ENCODE measurements around the gene ANKLE2. TPM values are rescaled to one million over a fixed set of nuclear protein-coding genes. Genes with fewer than 3 reads are reported as not detected.
"Not testable (repeated sequence)": the region's sequence is repeated elsewhere in the genome, so short reads cannot be mapped to it uniquely, and the experiment has no call there.

ANKLE2 gene
- polyA plus RNA-seq, 3 donors, result 60.6 to 79.2 (median 79.0) TPM

DNA sequence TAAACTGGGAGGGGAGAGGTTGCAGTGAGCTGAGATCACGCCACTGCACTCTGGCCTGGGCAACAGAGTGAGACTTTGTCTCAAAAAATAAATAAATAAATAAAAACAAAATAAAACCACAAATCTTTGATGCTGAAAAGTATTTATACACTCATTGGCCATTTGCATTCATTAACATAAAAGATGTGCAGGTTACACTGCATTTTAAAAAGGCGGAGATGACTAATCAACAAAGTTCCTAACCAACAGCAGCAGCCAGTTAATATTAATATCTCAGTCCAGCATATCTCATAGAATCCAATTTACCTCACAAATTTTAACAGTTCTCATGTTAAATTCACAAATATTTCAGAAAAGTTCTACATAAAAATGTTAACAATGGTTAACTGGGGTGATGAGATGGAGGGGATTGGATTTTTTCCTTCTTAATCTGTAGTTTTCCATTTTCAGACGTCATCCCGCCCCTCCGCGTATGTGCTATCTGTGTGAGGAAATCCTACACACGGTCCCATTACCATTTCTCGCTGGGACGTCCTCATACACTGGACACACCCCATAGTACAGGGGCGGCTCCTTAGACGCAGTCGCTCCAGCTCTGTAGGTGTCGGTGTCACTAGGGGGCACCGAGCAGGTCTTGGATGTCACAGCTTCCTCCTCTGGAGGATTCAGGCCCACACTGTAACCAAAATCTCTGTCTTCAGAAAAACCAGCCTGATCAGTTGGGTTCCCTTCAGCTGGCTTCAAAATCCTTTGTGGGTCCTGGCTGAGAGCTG lies 7.3 kb downstream of the ANKLE2 start:
- no peak for DNase-seq

DNA sequence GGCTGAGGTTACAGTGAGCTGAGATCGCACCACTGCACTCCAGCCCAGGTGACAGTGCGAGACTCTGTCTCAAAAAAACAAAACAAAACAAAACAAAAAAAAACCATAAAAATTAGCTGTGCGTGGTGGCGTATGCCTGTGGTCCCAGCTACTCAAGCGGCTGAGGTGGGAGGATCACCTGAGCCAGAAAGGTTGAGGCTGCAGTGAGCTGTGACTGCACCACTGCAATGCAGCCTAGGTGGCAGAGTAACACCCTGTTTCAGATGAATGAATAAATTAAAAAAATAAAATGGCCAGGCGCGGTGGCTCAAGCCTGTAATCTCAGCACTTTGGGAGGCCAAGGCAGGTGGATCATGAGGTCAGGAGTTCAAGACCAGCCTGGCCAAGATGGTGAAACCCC lies 8.0 kb downstream of the ANKLE2 start:
- DNase-seq, result not testable (repeated sequence)

DNA sequence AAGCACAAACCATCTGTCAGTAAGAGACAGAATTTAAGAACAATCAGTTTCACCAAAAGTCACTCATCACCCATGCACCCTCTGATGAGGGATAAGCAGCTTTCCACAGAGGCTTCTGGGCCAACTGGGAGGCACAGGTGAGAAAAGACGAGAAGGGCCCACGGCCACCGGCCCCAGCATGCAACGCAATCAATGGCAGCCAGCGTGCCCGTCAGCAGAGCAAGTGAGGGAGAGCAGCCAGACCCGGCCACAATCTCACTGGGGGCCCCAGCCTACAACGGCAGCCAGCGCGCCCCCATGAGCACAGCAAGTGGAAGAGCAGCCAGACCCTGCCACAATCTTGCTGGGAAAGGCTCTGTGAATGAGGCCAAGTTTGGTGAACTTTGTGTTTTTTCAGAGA lies 13.3 kb downstream of the ANKLE2 start:
- DNase-seq, result no peak

DNA sequence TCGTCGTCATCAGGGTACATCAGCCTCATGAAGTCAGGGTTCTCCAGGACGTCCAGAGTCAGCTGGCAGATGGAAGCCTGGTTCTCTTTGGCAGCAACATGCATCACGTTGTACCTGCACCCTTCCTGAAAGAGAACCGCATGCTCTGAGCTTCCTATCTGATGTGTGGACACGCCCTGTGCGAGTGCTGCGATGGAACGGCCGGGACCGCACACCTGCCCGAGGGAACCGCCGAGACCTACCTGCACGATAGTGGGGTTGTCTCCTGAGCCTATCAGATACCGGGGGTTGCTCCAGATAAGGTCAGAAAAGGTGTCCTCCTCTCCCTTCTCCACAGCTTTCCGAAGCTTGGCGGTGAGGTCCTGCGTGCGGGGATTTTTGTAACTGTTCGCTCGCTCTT lies 13.7 kb downstream of the ANKLE2 start:
- no peak for DNase-seq

DNA sequence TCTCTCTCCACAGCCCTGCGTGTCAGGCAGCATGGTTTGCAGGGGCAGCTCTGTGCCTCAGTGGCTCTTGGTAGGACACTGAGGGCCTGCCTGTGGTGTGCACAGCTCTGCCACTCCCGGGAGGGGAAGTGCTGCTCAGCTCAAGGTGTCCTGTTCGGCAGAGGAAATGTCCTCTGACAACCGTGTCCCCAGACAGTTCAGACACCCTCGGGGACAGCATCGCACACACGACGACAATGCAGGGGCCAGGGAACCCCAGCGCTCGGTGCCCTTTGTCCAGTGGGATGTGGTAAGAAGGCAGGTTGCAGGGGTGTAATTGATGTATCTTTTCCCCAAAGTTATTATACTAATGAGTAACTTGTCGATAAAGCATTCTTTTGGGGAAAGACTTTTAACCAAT lies 14.2 kb downstream of the ANKLE2 start:
- no peak for DNase-seq

DNA sequence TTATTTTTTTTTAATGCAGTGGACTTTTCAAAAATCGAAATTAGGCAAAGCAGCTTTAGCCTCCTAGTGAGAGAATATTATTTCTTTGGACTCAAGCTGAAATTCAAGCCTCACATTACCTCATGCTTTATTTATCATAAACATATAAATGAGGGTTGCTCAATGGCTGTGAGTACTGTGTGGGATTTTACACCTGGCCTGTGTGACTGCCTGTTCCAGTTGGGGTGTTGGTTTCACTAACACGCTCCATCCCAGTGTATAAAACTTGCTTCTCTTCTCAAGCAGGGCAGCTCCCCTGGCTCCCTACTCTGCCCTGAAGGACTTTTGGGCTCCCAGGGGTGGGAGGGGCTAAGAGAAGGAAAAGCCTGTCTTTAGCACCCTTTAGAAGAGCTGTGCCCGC lies 15.0 kb downstream of the ANKLE2 start:
- DNase-seq, result no peak

DNA sequence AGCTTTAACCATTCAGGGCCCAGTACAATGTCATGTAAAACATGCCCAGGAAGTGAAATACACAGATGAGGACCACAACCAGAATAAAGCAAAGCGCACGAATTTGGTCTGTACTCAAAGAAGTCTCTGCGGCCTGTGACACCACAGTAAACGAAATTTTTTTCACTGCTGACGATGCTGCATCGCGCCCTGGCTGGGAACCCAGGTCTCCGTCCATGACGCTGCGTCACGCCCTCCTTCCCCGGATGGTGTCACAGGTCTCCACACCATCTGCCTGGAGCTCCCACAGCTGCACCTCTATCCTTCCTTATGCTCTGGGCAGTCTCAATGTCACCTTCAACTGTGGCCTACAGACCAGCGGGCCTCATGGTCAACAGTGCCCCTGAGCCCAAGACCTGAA lies 17.8 kb downstream of the ANKLE2 start:
- no peak for DNase-seq

DNA sequence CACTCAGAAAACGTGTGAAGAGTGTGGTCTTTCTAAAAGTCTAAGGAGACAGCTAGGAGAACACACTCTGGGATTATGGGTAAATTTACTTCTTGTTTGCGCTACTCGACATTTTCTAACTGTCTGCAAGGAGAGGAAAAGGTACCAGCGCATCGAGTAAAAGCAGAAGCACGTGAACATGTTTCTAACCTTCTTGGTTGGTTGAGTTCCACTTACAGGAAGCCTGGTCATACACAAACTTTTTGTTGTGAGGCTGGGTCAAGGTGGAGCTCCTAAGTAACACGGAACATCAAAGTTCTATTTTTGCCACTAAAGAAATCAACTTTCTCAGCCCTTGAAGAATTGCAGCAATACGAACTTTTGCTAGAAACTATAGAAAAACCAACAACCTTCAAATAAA lies 20.0 kb downstream of the ANKLE2 start:
- DNase-seq, result no peak

DNA sequence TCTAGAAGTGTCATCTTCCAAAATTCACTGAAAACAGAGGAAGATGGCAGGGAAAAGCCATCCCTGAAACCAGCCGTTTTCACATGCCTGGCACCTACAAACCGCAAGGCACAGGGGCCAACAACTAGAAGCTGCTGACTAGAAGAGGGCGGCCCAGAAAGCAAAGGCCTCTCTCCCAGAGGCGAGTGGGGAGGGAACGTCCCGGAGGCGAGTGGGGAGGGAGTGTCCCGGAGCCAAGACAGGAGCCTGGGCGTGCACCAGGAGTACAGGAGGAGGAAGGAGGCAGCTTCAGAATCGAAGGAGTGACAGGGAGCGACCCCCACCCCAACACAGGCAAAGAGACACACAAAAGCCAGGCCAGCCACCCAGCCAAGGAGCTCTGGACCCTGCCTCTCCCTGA lies 21.0 kb downstream of the ANKLE2 start:
- no peak for DNase-seq

DNA sequence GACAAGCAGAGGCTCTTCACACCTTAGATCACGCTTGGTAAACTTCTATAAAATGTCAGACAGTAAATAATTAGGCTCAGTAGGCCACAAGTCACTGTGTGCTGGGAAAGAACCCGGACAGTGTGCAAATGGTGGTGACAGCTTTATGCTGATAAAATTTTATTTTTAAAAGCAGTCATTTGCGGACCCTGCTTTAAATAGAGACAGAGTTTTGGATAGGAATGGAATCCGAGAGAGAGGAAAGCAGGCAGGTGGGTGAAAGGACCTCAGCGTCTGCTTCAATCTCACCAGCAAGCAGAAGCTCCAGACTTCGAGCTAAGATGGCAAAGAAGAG lies 21.4 kb downstream of the ANKLE2 start:
- no peak for DNase-seq

DNA sequence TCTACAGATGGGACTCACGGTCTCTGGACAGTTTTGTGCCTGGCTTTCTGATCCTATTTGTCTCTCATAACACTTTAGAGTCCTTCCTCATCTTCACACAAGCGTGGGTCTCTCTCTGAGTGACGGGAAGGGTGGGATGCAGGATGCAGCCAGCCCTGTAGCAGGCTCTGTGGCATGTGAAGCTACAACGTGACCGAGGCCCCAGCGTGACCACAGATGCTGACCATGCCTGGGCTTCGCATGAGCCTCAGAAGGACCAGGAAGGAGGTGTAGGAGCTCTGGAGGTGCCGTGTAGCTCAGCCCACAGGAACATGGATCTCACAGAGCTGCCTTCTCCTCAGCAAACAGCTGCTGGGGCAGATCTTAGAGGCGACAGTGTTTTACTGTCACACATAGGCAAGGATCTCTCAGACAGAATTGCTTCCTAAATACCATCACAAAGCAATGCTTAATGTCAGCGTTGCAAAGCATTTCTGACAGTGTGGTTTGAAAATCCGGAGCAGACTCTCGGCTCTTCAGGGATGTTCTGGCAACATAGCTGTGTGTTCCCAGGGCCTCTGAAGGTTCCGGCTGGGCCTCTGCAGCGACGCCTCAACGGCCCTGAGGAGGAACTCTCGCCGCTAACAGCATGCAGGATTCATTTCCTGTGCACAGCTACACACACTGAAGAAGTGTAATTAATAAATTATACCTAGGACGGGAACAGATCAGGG lies 21.9 kb downstream of the ANKLE2 start:
- no peak for DNase-seq

DNA sequence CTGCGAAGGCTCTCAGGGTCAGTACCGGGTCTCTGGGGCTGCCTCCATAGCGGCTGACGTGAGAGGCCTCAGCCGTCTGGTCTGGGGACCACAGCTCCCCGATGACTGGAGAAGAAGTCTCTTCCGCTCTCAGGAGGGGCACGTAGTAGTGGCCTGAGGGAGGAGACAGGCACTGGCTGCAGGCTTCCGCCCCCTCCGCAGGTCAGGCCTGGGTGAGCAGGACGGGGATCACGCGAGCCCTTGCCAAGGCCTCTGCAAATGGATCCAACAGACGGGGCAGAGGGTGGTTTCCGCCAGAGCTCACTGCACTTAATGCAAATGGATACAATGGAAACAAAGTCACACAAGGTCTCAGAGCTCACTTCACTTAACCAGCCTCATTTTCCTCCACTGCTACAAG lies 24.7 kb downstream of the ANKLE2 start:
- DNase-seq, result no peak

DNA sequence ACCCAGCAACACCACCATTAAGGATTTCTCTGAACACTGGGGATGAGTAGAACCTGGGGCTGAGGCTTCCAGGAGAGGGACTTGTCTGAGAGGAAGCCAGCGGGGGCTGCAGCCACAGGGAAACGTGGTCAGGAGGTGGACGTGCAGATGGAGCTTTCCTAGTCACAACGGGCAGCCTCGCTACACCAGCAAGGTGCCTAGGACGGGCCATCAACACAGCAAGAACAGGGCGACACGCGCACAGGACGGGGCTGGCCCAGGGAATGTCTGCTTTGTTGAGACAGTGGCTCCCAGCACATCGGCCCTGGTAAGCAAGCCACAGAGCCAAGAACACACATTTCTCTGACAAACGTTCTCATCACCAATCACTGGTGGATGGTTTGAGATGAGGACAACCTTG lies 25.3 kb downstream of the ANKLE2 start:
- DNase-seq, result no peak

DNA sequence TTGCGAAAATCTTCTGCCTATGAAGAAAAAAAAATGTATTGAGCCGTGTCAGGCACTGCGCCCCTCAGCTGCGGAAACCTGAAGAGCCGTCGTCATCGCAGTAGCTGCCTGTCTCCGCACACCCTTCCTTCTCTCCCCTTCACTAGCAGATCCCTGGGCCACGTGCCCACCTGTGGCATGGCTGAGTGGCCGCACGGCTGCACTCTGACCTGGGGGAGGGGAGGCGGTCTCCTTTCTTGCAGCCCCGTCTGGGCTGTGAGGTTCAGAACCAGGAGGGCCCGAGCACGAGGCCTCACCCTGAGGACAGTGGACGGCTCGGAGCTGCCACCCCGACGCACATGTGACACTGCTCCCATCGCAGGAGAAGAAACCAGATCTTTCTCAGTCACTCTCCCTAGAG lies 26.1 kb downstream of the ANKLE2 start:
- no peak for DNase-seq

DNA sequence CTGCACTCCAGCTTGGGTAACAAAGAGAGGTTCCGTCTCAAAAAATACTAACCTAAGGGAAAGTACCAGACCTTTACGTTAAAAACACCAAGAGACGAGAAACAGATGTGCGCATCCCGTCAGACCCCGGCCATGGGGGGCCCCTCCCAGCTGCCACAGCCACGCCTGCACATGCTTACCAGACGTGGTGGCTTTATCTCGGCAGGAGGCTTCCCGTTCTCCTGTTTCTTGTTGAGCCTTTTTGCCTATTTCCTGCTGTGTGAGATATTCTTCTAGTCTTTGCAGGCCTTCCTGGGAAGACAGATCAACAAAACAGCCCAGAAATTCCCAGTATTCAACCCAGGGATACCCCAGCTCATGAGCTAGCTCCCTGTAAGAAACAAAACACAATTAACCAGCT lies 27.4 kb downstream of the ANKLE2 start:
- no peak for DNase-seq

DNA sequence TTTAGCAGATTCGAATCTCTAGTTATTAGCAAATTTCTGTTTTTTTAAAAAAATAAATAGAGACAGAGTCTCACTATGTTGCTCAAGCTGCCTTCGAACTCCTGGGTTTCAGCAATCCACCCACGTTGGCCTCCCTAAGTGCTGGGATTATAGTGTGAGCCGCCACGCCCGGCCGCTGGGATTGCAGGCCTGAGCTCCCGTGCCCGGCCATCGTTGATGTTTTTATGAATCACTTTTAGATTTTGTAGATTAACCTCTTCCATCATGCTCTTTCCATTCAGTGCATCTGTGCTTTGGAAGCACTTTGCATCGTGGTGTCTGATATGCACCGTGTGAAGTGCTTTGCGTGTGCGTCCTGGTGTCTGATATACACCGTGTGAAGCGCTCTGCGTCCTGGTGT lies 30.1 kb downstream of the ANKLE2 start:
- DNase-seq, result no peak

DNA sequence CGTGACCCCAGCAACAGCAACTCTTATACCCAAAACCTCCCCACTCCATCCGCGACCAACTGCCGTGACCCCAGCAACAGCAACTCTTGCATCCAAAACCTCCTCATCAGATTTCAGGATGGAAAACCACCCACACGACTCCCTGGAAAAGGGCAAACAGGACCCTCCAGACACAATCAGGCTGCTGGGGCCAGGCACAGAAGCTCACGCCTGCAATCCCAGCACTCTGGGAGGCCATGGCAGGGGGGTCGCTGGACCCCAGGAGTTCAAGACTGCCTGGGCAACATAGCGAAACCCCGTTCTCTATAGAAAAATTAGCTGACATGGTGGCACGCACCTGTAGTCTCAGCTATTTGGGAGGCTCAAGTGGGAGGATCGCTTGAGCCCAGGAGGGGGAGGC lies 31.3 kb downstream of the ANKLE2 start:
- no peak for DNase-seq

DNA sequence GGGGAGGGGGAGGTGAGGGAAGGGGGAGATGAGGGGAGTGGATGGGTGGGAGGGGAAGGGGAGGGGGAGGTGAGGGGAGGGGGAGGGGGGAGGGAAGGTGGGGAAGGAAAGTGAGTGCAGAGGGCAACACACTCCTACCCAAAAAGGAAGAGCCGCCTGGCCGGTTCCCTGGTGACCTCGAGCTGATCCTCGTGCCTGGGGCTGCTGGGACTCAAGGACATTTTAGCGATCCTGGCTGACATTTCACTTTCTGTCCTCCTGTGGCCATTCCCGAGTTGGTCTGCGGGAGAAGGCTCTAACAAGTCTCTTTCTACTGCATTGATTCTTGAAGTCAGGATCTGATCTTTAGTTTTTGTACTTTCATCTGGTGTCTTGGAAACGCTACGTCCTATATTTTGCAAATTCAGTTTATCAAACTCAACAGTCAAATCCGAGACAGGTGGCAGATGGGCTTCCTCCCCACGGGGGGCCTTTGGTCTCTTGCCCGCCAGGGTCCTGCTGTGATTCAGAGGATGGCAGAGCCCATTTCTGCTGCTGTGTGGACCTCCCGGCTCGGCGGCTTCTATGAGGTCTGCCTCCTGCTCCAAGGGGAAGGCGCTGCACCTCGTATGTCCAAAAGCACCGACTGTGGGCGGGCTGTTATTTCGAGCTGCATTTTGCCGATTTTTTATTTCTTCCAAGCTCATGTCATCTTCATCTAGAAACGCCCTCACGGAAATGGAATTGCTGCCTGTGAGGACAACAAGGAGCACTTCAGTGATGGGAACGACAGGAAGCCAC lies 31.9 kb downstream of the ANKLE2 start:
- DNase-seq, result no peak

DNA sequence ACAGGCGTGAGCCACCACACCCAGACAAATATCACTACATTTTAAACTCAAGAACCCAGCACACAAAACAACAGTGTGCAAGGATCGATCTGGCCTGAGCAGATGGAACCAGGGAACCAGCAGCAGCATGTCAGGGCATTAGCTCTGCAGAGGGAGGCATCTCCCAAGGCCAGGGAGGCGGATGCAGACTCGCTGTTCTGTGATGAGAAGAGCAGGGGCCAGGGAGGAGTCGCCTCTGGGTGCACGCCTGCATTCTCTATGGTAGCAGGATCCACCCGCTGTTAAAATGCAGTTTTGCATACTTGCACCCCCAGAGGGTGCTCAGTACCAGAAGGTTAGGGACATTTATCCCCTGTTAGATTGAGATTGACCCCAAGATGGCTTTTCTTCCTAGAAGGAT lies 33.1 kb downstream of the ANKLE2 start:
- no peak for DNase-seq

DNA sequence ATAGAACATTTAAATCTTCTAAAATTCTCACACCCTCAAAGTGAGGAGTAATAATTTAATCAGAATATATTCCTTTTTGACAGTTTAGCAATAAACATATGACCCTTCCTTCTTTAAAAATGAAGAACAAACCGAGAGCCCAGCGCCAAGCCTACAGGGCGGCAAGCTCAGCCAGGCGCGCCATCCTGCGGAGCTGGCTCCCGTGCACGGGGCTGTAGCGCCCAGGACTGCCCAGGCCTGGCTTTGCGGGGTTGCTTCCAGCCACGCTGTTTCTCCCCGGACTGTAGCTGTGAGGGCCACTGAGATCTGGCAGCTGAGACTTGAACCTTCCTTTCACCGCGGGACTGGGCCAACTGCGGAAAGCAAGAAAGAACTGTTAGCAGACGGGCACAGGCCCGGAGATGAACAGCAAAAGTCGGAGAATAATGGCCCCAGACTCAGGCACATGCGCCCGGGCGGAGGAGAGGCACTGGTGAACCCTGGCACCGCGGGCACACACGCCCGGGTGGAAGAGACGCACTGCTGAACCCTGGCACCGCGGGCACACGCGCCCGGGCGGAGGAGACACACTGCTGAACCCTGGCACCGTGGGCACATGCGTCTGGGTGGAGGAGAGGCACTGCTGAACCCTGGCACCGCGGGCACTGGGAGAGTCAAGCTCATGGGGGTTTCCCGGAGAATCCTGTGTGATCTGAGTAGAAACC lies 34.4 kb downstream of the ANKLE2 start:
- DNase-seq, result no peak

DNA sequence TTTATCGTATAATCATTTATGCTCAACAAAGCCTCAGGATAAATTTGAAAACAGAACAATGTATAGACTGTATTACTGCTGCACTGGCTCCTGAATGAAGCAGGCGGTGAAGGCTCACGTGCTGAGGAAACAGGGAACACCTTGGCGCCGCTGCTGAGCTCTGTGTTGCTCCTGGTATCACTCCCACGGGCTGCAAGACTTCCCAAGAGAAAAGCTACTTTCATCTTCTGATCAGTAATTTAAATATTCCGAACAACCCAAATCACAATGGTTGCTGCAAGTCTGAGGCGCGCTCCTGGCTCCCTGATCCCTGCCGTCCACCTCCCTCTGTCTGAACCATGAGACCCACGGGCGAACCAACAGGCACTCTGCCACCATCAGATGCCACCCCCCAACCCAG lies 35.2 kb downstream of the ANKLE2 start:
- DNase-seq, result no peak

DNA sequence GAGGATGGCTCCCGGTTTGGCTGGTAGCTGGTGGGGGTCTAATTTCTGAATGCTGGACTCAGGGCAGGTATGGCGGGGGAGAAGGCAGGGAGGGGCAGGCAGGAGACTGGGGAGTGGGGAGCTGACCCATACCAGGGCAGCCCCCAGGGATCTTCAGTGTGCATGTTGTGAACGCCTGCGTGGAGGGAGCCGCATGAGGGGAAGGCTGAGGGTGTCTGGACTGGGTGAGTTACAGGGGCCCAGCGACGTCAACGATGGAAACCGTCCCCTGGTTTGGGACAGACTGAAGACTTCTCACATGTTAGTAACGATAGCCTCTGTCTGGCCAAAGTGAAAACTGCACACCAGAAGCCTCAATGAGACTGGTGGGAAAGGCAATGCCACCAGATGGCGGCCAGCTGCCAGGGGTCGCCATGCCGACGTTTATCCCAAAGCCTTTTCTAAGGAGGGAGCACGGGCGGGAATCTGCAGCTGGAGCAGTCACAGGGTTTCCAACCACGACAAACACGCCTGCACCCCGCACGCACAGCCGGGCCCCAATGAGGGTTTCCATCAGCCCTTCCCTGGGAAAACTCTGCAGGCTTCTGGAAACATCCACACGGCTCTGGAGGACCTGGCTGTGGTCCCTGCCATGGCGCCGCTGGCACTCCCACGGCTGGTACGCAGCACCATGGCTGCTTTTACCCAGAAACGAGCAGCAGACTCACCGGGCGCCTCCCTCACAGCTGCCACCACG lies 37.0 kb downstream of the ANKLE2 start:
- no peak for DNase-seq
